IMR-90 (cell line): ENCODE measurements around the gene GABRA6. TPM values are rescaled to one million over a fixed set of nuclear protein-coding genes. Genes with fewer than 3 reads are reported as not detected.

Experiments used
- ATAC-seq: fragments of 200-7000 bp; cut with Tn5 transposase; 2 replicates; pipeline ENCODE4 v1.9.1; 2020; ENCODE audit warnings: low read depth, mild to moderate bottlenecking, moderate library complexity
- BruUV-seq: library from RNA; stranded (reverse); fragments of 400-500 nt; replicated peaks from 2 replicates; lab custom pipeline; 2021; lab: Mats Ljungman, UMichigan
- CTCF ChIA-PET: fragments of 300-600 bp; formaldehyde crosslinking; extraction: SDS; loops from one replicate; lab custom pipeline; 2021; ENCODE audit warnings: antibody characterized with exemption; lab: Yijun Ruan, JAX
- POLR2A ChIA-PET: fragments of 300-600 bp; sonication (Branson Sonifier 250); formaldehyde crosslinking; loops from one replicate; lab custom pipeline; 2022; ENCODE audit warnings: antibody characterized with exemption; ENCODE audit not compliant: unreplicated experiment; lab: Charles Lee
- DNase-seq: peaks from one replicate; pipeline ENCODE4 v3.0.0; 2013
- H2AFZ ChIP-seq: replicated peaks from 2 replicates; pipeline ENCODE3; 2013; ENCODE audit warnings: low read length, mild to moderate bottlenecking; ENCODE audit not compliant: poor library complexity
- H2AK5ac ChIP-seq: 2 replicates; pipeline ENCODE4 v1.6.1; 2013; ENCODE audit warnings: low read depth, low read length, inconsistent platforms
- H2AK9ac ChIP-seq: replicated peaks from 2 replicates; pipeline ENCODE3; 2013; ENCODE audit warnings: mild to moderate bottlenecking, low read depth, low read length, moderate library complexity; ENCODE audit not compliant: poor library complexity
- H2BK120ac ChIP-seq: 2 replicates; pipeline ENCODE4 v1.6.1; 2013; ENCODE audit warnings: low read depth, low read length, inconsistent platforms
- H2BK15ac ChIP-seq: 3 replicates; pipeline ENCODE4 v1.6.1; 2013; ENCODE audit warnings: low read depth, low read length, inconsistent platforms
- H2BK20ac ChIP-seq: 2 replicates; pipeline ENCODE4 v1.6.1; 2013; ENCODE audit warnings: low read depth, mild to moderate bottlenecking, inconsistent platforms, low read length, moderate library complexity
- H2BK5ac ChIP-seq: 2 replicates; pipeline ENCODE4 v1.6.1; 2013; ENCODE audit warnings: mild to moderate bottlenecking, low read depth, low read length, inconsistent platforms; ENCODE audit not compliant: poor library complexity, severe bottlenecking
- H3K14ac ChIP-seq: replicated peaks from 2 replicates; pipeline ENCODE4 v1.6.1; 2013; ENCODE audit warnings: low read depth, low read length, inconsistent platforms
- H3K18ac ChIP-seq: 2 replicates; pipeline ENCODE4 v1.6.1; 2013; ENCODE audit warnings: low read depth, low read length, control low read depth
- H3K23ac ChIP-seq: 2 replicates; pipeline ENCODE4 v1.6.1; 2013; ENCODE audit warnings: low read depth, low read length, inconsistent platforms
- H3K27ac ChIP-seq: 2 replicates; pipeline ENCODE4 v1.5.1; 2013; ENCODE audit warnings: mild to moderate bottlenecking, control low read depth, low read length; ENCODE audit not compliant: insufficient read depth
- H3K27me3 ChIP-seq: 2 replicates; pipeline ENCODE4 v1.6.1; 2013; ENCODE audit warnings: low read length; ENCODE audit not compliant: control insufficient read depth, insufficient read depth
- H3K36me3 ChIP-seq: 2 replicates; pipeline ENCODE4 v1.6.1; 2013; ENCODE audit warnings: low read length, mixed read lengths; ENCODE audit not compliant: control insufficient read depth, insufficient read depth
- H3K4ac ChIP-seq: 2 replicates; pipeline ENCODE4 v1.6.1; 2013; ENCODE audit warnings: low read depth, low read length, inconsistent platforms
- H3K4me1 ChIP-seq: 2 replicates; pipeline ENCODE4 v1.6.1; 2013; ENCODE audit warnings: low read length, mixed read lengths; ENCODE audit not compliant: control insufficient read depth, insufficient read depth
- H3K4me2 ChIP-seq: 2 replicates; pipeline ENCODE4 v1.6.1; 2013; ENCODE audit warnings: low read depth, mild to moderate bottlenecking, control low read depth, low read length, moderate library complexity
- H3K4me3 ChIP-seq: 2 replicates; pipeline ENCODE4 v1.5.1; 2013; ENCODE audit warnings: low read depth, mild to moderate bottlenecking, control low read depth, low read length, moderate library complexity; ENCODE audit not compliant: insufficient read depth
- H3K56ac ChIP-seq: 2 replicates; pipeline ENCODE4 v1.6.1; 2013; ENCODE audit warnings: low read length, inconsistent platforms; ENCODE audit not compliant: insufficient read depth; ENCODE audit errors: extremely low read depth
- H3K79me1 ChIP-seq, 2 experiments: 2 replicates each; pipeline ENCODE4 v1.6.1; 2013; ENCODE audit warnings: low read length in 2 of 2, inconsistent platforms in 1 of 2, low read depth in 1 of 2
- H3K9ac ChIP-seq: 2 replicates; pipeline ENCODE4 v1.6.1; 2013; ENCODE audit warnings: low read depth, low read length, control low read depth
- H3K9me1 ChIP-seq: 2 replicates; pipeline ENCODE4 v1.6.1; 2013; ENCODE audit warnings: low read length, inconsistent platforms; ENCODE audit not compliant: insufficient read depth
- H3K9me3 ChIP-seq: 2 replicates; pipeline ENCODE4 v1.6.1; 2013; ENCODE audit warnings: low read length; ENCODE audit not compliant: control insufficient read depth, insufficient read depth
- H4K20me1 ChIP-seq: 2 replicates; pipeline ENCODE4 v1.6.1; 2013; ENCODE audit warnings: low read length, inconsistent platforms; ENCODE audit not compliant: insufficient read depth
- H4K5ac ChIP-seq: 2 replicates; pipeline ENCODE4 v1.6.1; 2013; ENCODE audit warnings: mild to moderate bottlenecking, low read depth, low read length, control low read depth
- H4K8ac ChIP-seq, 2 experiments: 2 replicates each; pipeline ENCODE4 v1.6.1; 2013; ENCODE audit warnings: low read depth in 2 of 2, low read length in 2 of 2, control low read depth in 1 of 2, inconsistent platforms in 1 of 2
- H4K91ac ChIP-seq: 2 replicates; pipeline ENCODE4 v1.6.1; 2013; ENCODE audit warnings: low read depth, low read length, inconsistent platforms; ENCODE audit not compliant: insufficient read depth
- BHLHE40 ChIP-seq: fragments of 150-350 bp; IDR thresholded peaks from 2 replicates; pipeline ENCODE4 v1.6.1; 2016; ENCODE audit warnings: mild to moderate bottlenecking, low read depth, low read length
- CEBPB ChIP-seq: IDR thresholded peaks from 2 replicates; pipeline ENCODE4 v1.6.1; 2012; ENCODE audit warnings: low read depth, low read length, improper control_type of control experiment
- CTCF ChIP-seq: conservative IDR thresholded peaks from 2 replicates; pipeline ENCODE4 v1.5.1; 2012; ENCODE audit warnings: mild to moderate bottlenecking, low read depth, low read length, improper control_type of control experiment
- ELK1 ChIP-seq: fragments of 150-350 bp; IDR thresholded peaks from 2 replicates; pipeline ENCODE4 v1.6.1; 2016; ENCODE audit warnings: low read depth, mild to moderate bottlenecking, low read length, moderate library complexity, borderline replicate concordance
- FOS ChIP-seq: fragments of 150-350 bp; IDR thresholded peaks from 2 replicates; pipeline ENCODE4 v1.6.1; 2016; ENCODE audit warnings: low read depth, low read length
- MAFK ChIP-seq: IDR thresholded peaks from 2 replicates; pipeline ENCODE4 v1.6.1; 2012; ENCODE audit warnings: low read depth, low read length, improper control_type of control experiment
- MAZ ChIP-seq: IDR thresholded peaks from 2 replicates; pipeline ENCODE4 v1.6.1; 2012; ENCODE audit warnings: low read depth, mild to moderate bottlenecking, low read length, improper control_type of control experiment, moderate library complexity, borderline replicate concordance
- NFE2L2 ChIP-seq: fragments of 150-350 bp; IDR thresholded peaks from 2 replicates; pipeline ENCODE4 v1.6.1; 2016; ENCODE audit warnings: low read depth, mild to moderate bottlenecking, low read length
- POLR2A ChIP-seq: IDR thresholded peaks from 2 replicates; pipeline ENCODE4 v1.6.1; 2012; ENCODE audit warnings: mild to moderate bottlenecking, low read depth, low read length
- SMC3 ChIP-seq: fragments of 150-350 bp; IDR thresholded peaks from 2 replicates; pipeline ENCODE4 v1.6.1; 2016; ENCODE audit warnings: low read depth, mild to moderate bottlenecking, antibody characterized with exemption, low read length, moderate library complexity
- WGBS, 2 experiments: methylation state at CpG; one replicate each; pipeline versions ENCODE4 v1.1.5 to v1.1.7; 2013; ENCODE audit warnings: missing lambda C conversion rate in 2 of 2; ENCODE audit not compliant: insufficient read length in 1 of 2; ENCODE audit errors: extremely low coverage in 2 of 2; 5-methylcytosine and 5-hydroxymethylcytosine counted together
- dilution Hi-C: fragments of 300-500 bp; cut with HindIII; formaldehyde crosslinking; loops from one replicate; pipeline ENCODE4 v1.14.3; 2018; ENCODE audit warnings: low sequenced_read_pairs; ENCODE audit not compliant: unreplicated experiment
- in situ Hi-C: fragments of 300-500 bp; cut with MboI; formaldehyde crosslinking; loops from 3 replicates; pipeline ENCODE4 v1.14.3; 2019; ENCODE audit warnings: low sequenced_read_pairs, inconsistent platforms, mixed read lengths
- intact Hi-C: fragments of 100-400 bp; cut with micrococcal nuclease; formaldehyde crosslinking; loops from 2 replicates; pipeline ENCODE4 v1.10.0; 2022
- polyA plus RNA-seq, 3 experiments: library from polyadenylated mRNA; depleted of rRNA; stranded (reverse); fragments of >200 nt; gene quantifications; 2 replicates each; pipeline ENCODE4 v1.2.3, GENCODE V29; 2012; ENCODE audit warnings: low replicate concordance in 1 of 3
- total RNA-seq: library from RNA; depleted of rRNA; stranded (reverse); fragments of >200 nt; gene quantifications from 2 replicates; pipeline ENCODE4 v1.2.3, GENCODE V29; 2012

GABRA6 gene
- total and polyA plus RNA-seq, 2 of the 4 experiments (the other 2 are of a cell fraction): not detected

- Histone ChIP-seq H2BK120ac (no peak overlapping the region), H3K4ac (no peak overlapping the region), H3K27me3 (no peaks in the 10 kb centered on the region), H3K36me3 (no peaks in the 10 kb centered on the region), H4K5ac (no peak overlapping the region), H3K4me2 (no peak overlapping the region), H3K9me1 (no peaks in the 10 kb centered on the region), H2BK15ac (no peak overlapping the region), H3K18ac (no peak overlapping the region), H2AK9ac (no peak overlapping the region), H3K4me1 (no peaks in the 10 kb centered on the region), H4K91ac (no peak overlapping the region), H3K23ac (no peak overlapping the region), H3K56ac (no peak overlapping the region), H4K8ac (no peak overlapping the region), H3K9me3 (peaks cover 2% of the 10 kb centered on the region; the same call in 1 of the 2 replicates), H4K20me1 (no peaks in the 10 kb centered on the region), H3K9ac (no peak overlapping the region), H3K4me3 (no peak overlapping the region), H3K27ac (no peak overlapping the region), H3K14ac (no peak overlapping the region), H2AFZ (no peak overlapping the region), H2BK5ac (no peak overlapping the region), H2BK20ac (no peak overlapping the region), H2AK5ac (no peak overlapping the region), H3K79me1 (no peaks in the 10 kb centered on the region)
- in situ Hi-C loops (no loop called here), intact Hi-C loops (no loop called here), dilution Hi-C loops (no loop called here)
- TF ChIP-seq NFE2L2 (no peak), POLR2A (no peak), ELK1 (no peak), FOS (no peak), BHLHE40 (no peak), SMC3 (no peak), CTCF (no peak), MAZ (no peak), CEBPB (no peak), MAFK (no peak)
- no TSS peak for BruUV-seq
- ATAC-seq (no peak), DNase-seq (no peak)
- CTCF ChIA-PET: no interaction called here
- 0% methylated on average over 1 of the region's 2 CpGs; no CpG with 5 or more reads in 1 of the 2 experiments for WGBS, 2 experiments
- POLR2A ChIA-PET: no interaction called here
These were observed 9.4 kb upstream of the GABRA6 start for GRCh38 chr5:161676103-161676502.
